Activated CD4-positive, CD25-positive, alpha-beta regulatory T cell treated with anti-CD3 and anti-CD28 coated beads, Interleukin-2, amount 50 U/mL, for 24 hours (primary cell): ENCODE results near the gene IPO5.
"Not testable (repeated sequence)": the region's sequence is repeated elsewhere in the genome, so short reads cannot be mapped to it uniquely, and the experiment has no call there.

Experiments
- ATAC-seq, 2 donors: fragments of 150-1000 bp; cut with Tn5 transposase; one replicate each; pipeline ENCODE4 v1.10.0; 2021; ENCODE audit warnings: mild to moderate bottlenecking in 1 of 2, moderate library complexity in 1 of 2

The IPO5 gene

GRCh38 chr13:98019186-98019585 lies 65.7 kb downstream of the IPO5 start:
- ATAC-seq, result no peak

GRCh38 chr13:98020271-98020670 lies 66.8 kb downstream of the IPO5 start:
- no peak for ATAC-seq

- no peak for ATAC-seq
Observed at GRCh38 chr13:98022210-98022609, 68.7 kb downstream of the IPO5 start.

GRCh38 chr13:98025480-98026025 lies 72.1 kb downstream of the IPO5 start:
- ATAC-seq, result no peak

- no peak for ATAC-seq
Observed at GRCh38 chr13:98026457-98026857, 73.0 kb downstream of the IPO5 start.

DNA sequence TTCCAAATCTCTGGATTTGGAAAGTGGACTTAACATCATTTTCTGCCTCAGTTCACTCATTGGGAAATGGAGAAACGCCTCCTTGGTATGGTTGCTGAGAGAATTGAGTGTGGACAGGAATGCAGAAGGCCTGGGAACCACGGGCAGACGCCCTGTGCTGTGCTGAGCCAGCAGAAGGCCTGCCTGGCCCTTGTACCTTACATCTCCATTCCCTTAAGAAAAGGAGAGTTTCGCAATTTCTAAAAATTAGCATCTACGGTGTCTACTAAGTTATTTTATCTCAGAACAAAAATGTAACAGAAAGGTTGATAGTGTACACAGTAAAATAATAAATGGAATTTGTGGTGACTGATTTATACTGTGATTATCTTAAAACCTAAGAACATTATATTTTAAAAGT lies 78.7 kb downstream of the IPO5 start:
- no peak for ATAC-seq

DNA sequence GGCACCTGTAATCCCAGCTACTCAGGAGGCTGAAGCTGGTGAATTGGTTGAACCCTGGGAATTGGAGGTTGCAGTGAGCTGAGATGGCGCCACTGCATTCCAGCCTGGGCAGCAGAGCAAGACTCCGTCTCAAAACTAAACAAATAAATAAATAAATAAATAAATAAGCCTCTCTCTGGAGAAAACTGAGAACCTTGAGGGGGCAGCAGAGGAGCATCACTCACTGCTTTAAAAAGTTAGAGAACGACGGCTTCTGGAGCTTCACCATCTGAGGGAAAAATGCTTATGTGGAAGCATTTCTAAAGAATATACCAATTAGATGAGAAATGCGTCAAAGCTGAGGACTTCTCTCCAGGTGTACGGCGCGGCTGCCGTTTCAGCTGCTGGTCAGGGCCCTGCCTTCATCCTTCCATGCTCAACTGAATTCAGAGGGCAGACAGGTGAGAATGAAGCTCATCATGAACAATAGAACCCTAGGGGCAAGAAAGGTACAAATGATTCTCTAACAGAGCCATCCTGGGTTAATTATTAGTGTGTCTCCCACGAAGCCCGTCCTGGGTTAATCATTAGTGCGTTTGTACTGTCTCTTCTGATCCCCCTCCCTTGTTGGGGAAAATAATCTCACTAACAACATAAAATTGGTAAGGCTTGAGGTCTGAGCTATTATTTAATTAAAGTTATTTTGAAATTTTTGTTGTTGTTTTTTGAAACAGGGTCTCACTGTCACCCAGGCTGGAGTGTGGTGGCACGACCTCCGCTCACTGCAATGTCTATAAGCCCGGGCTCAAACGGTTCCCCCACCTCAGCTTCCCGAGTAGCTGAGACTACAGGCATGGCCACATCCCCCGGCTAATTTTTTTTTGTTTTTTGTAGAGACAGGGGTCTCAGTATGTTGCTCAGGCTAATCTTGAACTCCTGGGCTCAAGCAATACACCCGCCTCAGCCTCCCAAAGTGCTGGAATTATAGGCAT lies 80.1 kb downstream of the IPO5 start:
- ATAC-seq, result no peak

GRCh38 chr13:98035373-98035772 lies 81.9 kb downstream of the IPO5 start:
- ATAC-seq, result no peak

GRCh38 chr13:98036564-98037302 lies 83.3 kb downstream of the IPO5 start:
- not testable (repeated sequence) for ATAC-seq

GRCh38 chr13:98039261-98039660 lies 85.8 kb downstream of the IPO5 start:
- no peak for ATAC-seq

DNA sequence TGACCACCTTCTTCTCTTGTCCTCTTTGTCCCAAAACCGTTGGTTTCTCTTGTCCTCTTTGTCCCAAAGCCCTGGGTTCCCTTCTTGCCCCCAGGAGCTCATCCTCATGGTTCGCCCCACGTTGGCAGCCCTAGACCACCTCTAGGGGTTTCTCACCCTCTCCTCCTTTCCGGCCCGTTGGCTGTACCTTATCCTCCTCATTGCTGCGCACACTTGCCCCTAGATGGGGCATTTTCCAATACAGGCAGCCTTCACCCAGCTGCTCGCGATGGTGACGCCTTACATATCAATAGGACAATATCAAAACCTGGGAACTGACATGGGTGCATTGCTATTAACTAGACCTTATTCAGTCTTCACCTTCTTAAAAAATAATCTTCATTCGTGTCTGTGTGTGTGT lies 86.5 kb downstream of the IPO5 start:
- no peak for ATAC-seq

DNA sequence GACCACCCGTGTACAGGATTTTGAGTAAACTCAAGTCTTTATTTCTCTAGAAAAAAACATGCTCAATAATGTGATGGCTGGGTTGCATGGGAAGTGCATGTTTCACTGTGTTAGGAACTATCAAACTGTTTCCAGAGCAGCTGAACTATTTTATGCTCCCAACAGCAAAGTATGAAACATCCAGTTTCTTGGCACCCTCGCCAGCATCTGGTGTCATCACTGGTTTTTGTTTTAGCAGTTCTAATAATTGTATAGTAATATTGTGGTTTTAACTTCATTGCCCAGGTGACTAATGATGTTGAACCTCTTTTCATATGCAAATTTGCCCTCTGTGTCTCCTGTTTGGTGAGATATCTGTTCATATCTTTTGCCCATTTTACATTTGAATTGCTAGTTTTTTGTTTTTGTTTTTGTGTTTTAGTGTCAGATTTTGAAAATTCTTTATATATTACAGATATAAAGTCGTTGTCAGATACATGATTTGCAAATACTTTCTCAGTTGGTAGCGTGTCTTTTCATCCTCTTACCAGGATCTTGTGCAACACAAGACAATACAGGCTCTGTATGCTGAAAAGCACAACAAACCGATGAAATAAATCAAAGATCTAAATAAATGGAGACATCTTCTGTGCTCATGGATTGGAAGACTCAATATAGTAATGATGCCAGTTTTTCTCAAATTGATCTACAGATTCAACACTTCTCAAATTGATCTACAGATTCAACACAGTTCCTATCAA lies 87.8 kb downstream of the IPO5 start:
- no peak for ATAC-seq

- no peak for ATAC-seq
Observed at GRCh38 chr13:98044301-98044700, 90.8 kb downstream of the IPO5 start.

GRCh38 chr13:98047785-98048184 lies 94.3 kb downstream of the IPO5 start:
- not testable (repeated sequence) for ATAC-seq

GRCh38 chr13:98048265-98048664 lies 94.8 kb downstream of the IPO5 start:
- ATAC-seq, result no peak

DNA sequence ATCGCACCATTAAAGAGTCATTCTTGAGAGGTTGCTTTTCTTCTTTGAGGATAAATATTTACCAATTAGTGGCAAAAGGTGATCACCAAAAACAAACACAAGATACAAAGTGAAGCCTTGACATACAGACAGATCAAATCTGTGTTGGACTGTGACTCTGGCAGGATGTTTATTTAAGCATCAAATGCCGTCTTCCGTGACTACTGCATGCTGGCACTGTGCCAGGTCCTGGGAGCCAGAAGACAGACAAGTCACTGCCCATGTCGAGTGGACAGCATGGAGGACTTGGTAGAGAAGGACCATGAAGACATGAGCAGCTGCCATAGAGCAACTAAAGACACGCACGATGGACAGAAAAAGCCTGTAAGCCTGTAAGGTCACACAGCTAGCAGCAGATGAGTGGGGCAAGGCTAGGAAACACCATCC lies 96.6 kb downstream of the IPO5 start:
- no peak for ATAC-seq

DNA sequence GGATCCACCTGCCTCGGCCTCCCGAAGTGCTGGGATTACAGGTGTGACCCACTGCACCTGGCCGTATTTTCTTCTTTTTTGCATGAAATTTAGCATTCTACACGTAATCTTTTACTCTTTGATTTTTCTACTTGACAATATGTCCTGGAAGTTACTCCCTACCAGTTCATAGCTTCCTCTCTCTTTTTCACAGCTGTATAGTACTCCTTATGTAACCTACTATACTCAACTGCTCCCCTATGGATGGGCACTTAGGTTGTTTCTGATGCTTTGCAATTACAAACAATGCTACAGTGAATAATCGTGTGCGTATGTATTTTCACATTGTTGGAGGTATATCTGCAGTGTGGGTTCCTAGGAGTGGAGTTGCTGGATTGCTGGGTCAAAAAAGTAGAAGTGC lies 98.9 kb downstream of the IPO5 start:
- no peak for ATAC-seq

- ATAC-seq, result no peak
Observed at GRCh38 chr13:98054301-98054700, 100.8 kb downstream of the IPO5 start.

DNA sequence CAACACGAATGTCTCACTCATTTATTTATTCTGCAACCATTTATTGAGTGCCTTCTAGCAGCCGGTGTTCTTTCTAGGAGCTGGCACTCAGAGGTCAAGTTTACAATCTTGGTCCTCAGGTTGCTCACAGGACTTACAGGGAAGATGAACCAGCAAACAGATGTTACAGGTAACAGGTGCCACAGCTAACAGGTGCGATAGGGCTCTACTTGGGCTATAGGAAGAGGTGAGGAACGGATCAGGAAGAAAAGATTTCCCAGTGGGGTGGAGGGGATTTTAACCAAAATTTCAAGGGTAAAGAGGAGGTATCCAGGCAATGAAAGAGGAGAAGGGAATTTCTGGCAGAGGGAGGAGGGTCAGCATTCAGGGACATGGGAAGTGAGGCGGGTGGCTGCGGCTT lies 102.1 kb downstream of the IPO5 start:
- ATAC-seq, result no peak

DNA sequence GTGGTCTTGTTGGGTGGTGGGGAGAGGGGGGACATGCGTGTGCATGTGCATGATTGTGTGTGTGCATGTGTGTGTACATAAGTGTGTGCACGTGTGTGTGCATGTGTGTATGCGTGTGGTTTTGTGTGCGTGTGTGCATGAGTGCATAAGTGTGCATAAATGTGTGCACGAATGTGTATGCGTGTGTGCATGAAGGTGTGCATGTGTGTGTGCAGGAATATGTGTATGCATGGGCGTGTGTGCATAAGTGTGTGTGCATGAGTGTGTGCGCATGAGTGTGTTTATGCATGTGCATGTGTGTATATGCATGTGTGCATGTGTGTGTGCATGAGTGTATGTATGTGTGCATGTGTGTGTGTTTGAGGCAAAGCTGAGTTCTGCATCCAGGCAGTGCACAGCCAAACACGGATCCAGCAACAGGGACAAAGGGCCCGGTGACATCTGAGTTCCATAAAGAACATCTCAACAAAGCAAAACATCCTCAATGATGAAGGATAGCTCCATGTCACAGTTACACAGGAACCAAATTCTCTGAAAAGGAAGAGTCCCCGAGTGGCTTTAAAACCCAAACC lies 103.5 kb downstream of the IPO5 start:
- ATAC-seq, result no peak

DNA sequence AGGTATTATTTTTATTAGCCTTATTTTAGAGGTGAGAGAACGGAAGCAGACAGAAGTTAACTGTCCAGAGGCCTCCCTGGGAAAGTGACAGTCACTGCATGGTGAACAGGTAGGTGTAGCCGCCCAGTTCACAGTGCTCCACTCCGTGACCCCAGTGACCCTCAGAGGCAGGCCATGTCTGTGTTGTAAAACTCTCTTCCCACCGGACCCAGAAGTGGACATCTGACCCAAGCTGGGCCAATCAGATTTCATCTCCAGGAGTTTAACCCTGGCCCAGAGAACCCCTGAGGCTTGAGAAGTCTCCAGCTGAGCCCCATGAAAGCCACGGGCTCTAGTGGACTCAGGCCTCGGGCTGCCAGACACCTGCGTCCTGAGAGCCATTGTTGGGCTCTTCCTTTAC lies 105.8 kb downstream of the IPO5 start:
- ATAC-seq, result no peak

DNA sequence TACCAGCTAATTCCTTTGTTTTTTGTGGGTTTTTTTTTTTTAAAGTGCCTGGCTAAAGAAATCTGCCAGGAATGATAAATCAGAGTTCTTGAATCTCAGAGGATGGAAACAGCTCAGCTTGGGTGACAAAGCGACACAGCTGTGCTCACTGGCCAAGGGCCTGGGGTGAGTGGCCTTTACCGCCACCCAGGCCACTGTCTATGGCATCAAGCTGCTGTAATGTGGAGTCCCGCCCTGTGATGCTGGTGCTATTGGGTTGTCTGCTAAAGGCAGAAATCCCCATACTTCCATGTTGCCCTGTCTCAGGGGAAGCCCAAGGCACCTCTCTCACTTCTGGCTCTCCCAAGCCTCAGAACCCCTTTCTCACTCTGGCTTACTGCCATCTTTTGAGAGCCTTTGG lies 106.8 kb downstream of the IPO5 start:
- peak in 1 of 2 donors; percentile 21 for ATAC-seq

- ATAC-seq, result no peak
Observed at GRCh38 chr13:98065468-98065867, 112.0 kb downstream of the IPO5 start.
